Endodermal cell (in vitro differentiated cells): ENCODE data around the gene GNAL. TPM values are rescaled to one million over a fixed set of nuclear protein-coding genes. Genes with fewer than 3 reads are reported as not detected.

Source experiments
- DNase-seq: peaks from one replicate; pipeline ENCODE4 v3.0.0-alpha.2; 2017
- H3K27ac ChIP-seq: 2 replicates; pipeline ENCODE4 v1.5.1; 2013; ENCODE audit warnings: mild to moderate bottlenecking, low read depth, low read length, moderate library complexity
- H3K27me3 ChIP-seq: 2 replicates; pipeline ENCODE4 v1.6.1; 2013; ENCODE audit warnings: mild to moderate bottlenecking, low read length, moderate library complexity; ENCODE audit not compliant: insufficient read depth, control insufficient read depth, poor library complexity, severe bottlenecking
- H3K36me3 ChIP-seq: 2 replicates; pipeline ENCODE4 v1.7.0; 2013; ENCODE audit warnings: mild to moderate bottlenecking, low read length, moderate library complexity; ENCODE audit not compliant: control insufficient read depth, insufficient read depth
- H3K4me1 ChIP-seq: one replicate; pipeline ENCODE4 v1.7.0; 2013; ENCODE audit warnings: low read length; ENCODE audit not compliant: control insufficient read depth, insufficient read depth
- H3K4me3 ChIP-seq: 2 replicates; pipeline ENCODE4 v1.5.1; 2013; ENCODE audit warnings: mild to moderate bottlenecking, low read length, moderate library complexity
- H3K9ac ChIP-seq: 2 replicates; pipeline ENCODE4 v1.6.1; 2013; ENCODE audit warnings: mild to moderate bottlenecking, low read length, moderate library complexity; ENCODE audit not compliant: poor library complexity, severe bottlenecking; ENCODE audit errors: extremely low read depth
- H3K9me3 ChIP-seq: 2 replicates; pipeline ENCODE4 v1.6.1; 2013; ENCODE audit warnings: mild to moderate bottlenecking, low read length, moderate library complexity; ENCODE audit not compliant: control insufficient read depth
- H3K27ac Mint-ChIP-seq: 2 replicates; pipeline ENCODE4 v1.8.0; 2020; ENCODE audit warnings: mixed read lengths
- H3K27me3 Mint-ChIP-seq: 2 replicates; pipeline ENCODE4 v1.8.0; 2021; ENCODE audit warnings: mild to moderate bottlenecking, mixed read lengths; ENCODE audit not compliant: insufficient read depth
- H3K36me3 Mint-ChIP-seq: 2 replicates; pipeline ENCODE4 v1.8.0; 2020; ENCODE audit warnings: low read depth, mixed read lengths
- H3K4me1 Mint-ChIP-seq: 2 replicates; pipeline ENCODE4 v1.8.0; 2020; ENCODE audit warnings: mixed read lengths
- H3K4me3 Mint-ChIP-seq: 2 replicates; pipeline ENCODE4 v1.8.0; 2020; ENCODE audit warnings: mild to moderate bottlenecking, moderate library complexity, mixed read lengths
- H3K9me3 Mint-ChIP-seq: 2 replicates; pipeline ENCODE4 v1.8.0; 2020; ENCODE audit warnings: mild to moderate bottlenecking, mixed read lengths
- WGBS, 2 experiments: methylation state at CpG; one replicate each; pipeline versions ENCODE4 v1.1.5 to v1.1.7; 2013; ENCODE audit warnings: missing lambda C conversion rate in 2 of 2, mixed read lengths in 1 of 2; ENCODE audit not compliant: insufficient coverage in 1 of 2, insufficient read length in 1 of 2; 5-methylcytosine and 5-hydroxymethylcytosine counted together
- total RNA-seq, 2 donors: library from RNA; stranded (reverse); fragmentation: NEBNext Ultra II Directional in 1 of 2; extraction: Animal tissue kit (Norgen Biotek cat#: 25700) in 1 of 2; gene quantifications; 2 replicates in 1 of 2; 3 replicates in 1 of 2; pipeline ENCODE4 v1.2.1, GENCODE V29; 2021
- TF ChIP-seq, protein P1 (sequence below): fragments of 200-600 bp; sonication (generic); conservative IDR thresholded peaks from 2 replicates; pipeline ENCODE4 v1.5.0; 2021; ENCODE audit warnings: antibody characterized with exemption, mild to moderate bottlenecking

The GNAL gene
- total RNA-seq, 2 donors from 2014 or later, result 37.9 to 58.2 TPM

DNA sequence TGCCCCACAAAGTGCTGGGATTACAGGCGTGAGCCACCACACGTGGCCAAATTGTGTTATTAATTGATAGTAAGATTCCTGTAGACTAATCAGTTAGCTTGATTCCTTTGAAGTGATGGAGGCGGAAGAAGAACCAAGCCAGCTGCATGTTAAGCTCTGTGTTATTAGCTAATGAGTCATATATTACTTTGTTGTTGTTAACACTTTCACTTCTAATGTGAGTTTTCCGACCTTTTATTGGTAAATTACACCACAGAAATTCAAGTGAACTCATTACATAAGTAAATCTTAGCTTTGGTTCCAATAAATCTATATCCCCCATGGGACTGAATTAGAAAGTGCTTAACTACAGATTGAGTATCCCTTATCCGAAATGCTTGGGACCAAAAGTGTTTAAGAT, 182.4 kb downstream of the GNAL start:
- TF ChIP-seq, protein P1, sequence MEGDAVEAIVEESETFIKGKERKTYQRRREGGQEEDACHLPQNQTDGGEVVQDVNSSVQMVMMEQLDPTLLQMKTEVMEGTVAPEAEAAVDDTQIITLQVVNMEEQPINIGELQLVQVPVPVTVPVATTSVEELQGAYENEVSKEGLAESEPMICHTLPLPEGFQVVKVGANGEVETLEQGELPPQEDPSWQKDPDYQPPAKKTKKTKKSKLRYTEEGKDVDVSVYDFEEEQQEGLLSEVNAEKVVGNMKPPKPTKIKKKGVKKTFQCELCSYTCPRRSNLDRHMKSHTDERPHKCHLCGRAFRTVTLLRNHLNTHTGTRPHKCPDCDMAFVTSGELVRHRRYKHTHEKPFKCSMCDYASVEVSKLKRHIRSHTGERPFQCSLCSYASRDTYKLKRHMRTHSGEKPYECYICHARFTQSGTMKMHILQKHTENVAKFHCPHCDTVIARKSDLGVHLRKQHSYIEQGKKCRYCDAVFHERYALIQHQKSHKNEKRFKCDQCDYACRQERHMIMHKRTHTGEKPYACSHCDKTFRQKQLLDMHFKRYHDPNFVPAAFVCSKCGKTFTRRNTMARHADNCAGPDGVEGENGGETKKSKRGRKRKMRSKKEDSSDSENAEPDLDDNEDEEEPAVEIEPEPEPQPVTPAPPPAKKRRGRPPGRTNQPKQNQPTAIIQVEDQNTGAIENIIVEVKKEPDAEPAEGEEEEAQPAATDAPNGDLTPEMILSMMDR, result no peak
- no peak overlapping the region for H3K27ac Mint-ChIP-seq
- H3K4me3 Mint-ChIP-seq, result no peak overlapping the region
- Histone ChIP-seq H3K36me3 (peaks cover 65% of the 10 kb centered on the region), H3K9ac (no peak overlapping the region), H3K27me3 (no peaks in the 10 kb centered on the region), H3K9me3 (peaks cover 18% of the 10 kb centered on the region), H3K4me1 (no peaks in the 10 kb centered on the region), H3K4me3 (no peak overlapping the region), H3K27ac (no peak overlapping the region)
- H3K36me3 Mint-ChIP-seq, result peaks cover 71% of the 10 kb centered on the region
- WGBS, 2 experiments, result 94 to 100% methylated on average over 2 to 5 of the region's 5 CpGs
- peak; percentile 12 for DNase-seq
- H3K4me1 Mint-ChIP-seq, result no peaks in the 10 kb centered on the region
- peaks cover 14% of the 10 kb centered on the region for H3K9me3 Mint-ChIP-seq
- no peaks in the 10 kb centered on the region for H3K27me3 Mint-ChIP-seq

DNA sequence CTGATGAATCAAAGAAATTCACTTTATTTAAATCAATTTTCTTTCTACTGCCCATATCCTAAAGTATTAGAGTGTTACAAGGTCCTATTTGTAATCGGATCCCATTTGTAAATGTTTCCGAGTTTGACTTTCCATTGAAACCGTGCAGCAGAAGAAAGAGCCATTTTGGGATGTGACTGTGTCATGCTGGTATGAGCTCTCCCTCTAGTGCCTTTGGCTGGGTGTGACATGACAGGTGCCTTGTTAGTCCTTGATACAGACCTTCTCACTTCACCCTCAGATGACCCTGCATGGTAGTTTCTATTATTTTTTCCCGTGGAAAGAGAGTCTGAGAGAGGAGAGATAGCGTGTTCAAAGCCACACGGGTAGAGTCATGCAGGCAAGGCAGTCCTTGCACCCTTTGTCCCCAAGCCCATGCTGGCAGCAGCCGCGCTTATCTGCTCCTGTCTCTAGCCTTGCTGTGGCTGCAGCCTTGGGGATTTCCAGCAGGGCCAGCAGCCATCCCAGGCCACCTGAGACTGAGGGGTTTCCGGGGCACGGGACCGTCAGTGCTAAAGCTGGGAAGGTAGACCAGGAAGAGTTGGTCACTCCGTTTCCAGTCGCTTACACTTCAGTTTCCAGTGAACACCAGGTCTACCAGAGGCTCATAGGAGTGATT, 183.5 kb downstream of the GNAL start:
- Histone ChIP-seq H3K27ac (no peak overlapping the region), H3K4me3 (no peak overlapping the region), H3K4me1 (no peaks in the 10 kb centered on the region), H3K9ac (no peak overlapping the region), H3K9me3 (peaks cover 18% of the 10 kb centered on the region), H3K36me3 (peaks cover 64% of the 10 kb centered on the region), H3K27me3 (no peaks in the 10 kb centered on the region)
- WGBS, 2 experiments, result 83 to 91% methylated on average over 11 to 13 of the region's 13 CpGs
- no peak overlapping the region for H3K27ac Mint-ChIP-seq
- H3K27me3 Mint-ChIP-seq, result no peaks in the 10 kb centered on the region
- no peak overlapping the region for H3K4me3 Mint-ChIP-seq
- peaks cover 14% of the 10 kb centered on the region for H3K9me3 Mint-ChIP-seq
- peaks cover 72% of the 10 kb centered on the region for H3K36me3 Mint-ChIP-seq
- H3K4me1 Mint-ChIP-seq, result no peaks in the 10 kb centered on the region
- TF ChIP-seq, protein P1, result peak; percentile 67
- DNase-seq, result peak; percentile 58

GRCh38 chr18:11873670-11874340, 184.7 kb downstream of the GNAL start:
- Mint-ChIP-seq H3K27ac (no peak overlapping the region), H3K27me3 (no peaks in the 10 kb centered on the region), H3K9me3 (peaks cover 14% of the 10 kb centered on the region), H3K4me1 (no peaks in the 10 kb centered on the region), H3K36me3 (peaks cover 68% of the 10 kb centered on the region), H3K4me3 (no peak overlapping the region)
- WGBS, 2 experiments, result 90% methylated on average over 7 to 15 of the region's 15 CpGs
- Histone ChIP-seq H3K4me3 (no peak overlapping the region), H3K9me3 (peaks cover 18% of the 10 kb centered on the region), H3K36me3 (peaks cover 58% of the 10 kb centered on the region), H3K4me1 (no peaks in the 10 kb centered on the region), H3K27me3 (no peaks in the 10 kb centered on the region), H3K9ac (no peak overlapping the region), H3K27ac (no peak overlapping the region)
- peak; percentile 24 for DNase-seq
- TF ChIP-seq, protein P1, result no peak
